Muscle of leg (tissue), 16 donors: ENCODE data around the gene SERTAD3. TPM values are rescaled to one million over a fixed set of nuclear protein-coding genes. Genes with fewer than 3 reads are reported as not detected.
"Not testable (repeated sequence)": the region's sequence is repeated elsewhere in the genome, so short reads cannot be mapped to it uniquely, and the experiment has no call there.

Experiments used
- DNase-seq: peaks from one replicate; pipeline ENCODE4 v3.0.0; 2013
- H3K27ac ChIP-seq: one replicate; pipeline ENCODE4 v1.5.1; 2013; ENCODE audit warnings: mild to moderate bottlenecking, low read length, control low read depth
- H3K27me3 ChIP-seq: one replicate; pipeline ENCODE4 v1.6.1; 2013; ENCODE audit warnings: low read length; ENCODE audit not compliant: control insufficient read depth, insufficient read depth
- H3K36me3 ChIP-seq: one replicate; pipeline ENCODE4 v1.6.1; 2013; ENCODE audit warnings: low read length; ENCODE audit not compliant: control insufficient read depth, insufficient read depth
- H3K4me1 ChIP-seq: one replicate; pipeline ENCODE4 v1.6.1; 2013; ENCODE audit warnings: low read length; ENCODE audit not compliant: control insufficient read depth, insufficient read depth
- H3K4me3 ChIP-seq: one replicate; pipeline ENCODE4 v1.5.1; 2013; ENCODE audit warnings: low read length, control low read depth
- H3K9me3 ChIP-seq: replicated peaks from 2 replicates; pipeline ENCODE4 v1.6.1; 2013; ENCODE audit warnings: low read depth, low read length; ENCODE audit not compliant: control insufficient read depth
- WGBS: methylation state at CpG from one replicate; pipeline ENCODE4 v1.1.5; 2013; ENCODE audit warnings: missing lambda C conversion rate; ENCODE audit not compliant: insufficient coverage; 5-methylcytosine and 5-hydroxymethylcytosine counted together
- long read RNA-seq, 11 donors: transcript quantifications; one replicate each; lab custom pipeline, GENCODE V29; 2026
- polyA plus RNA-seq, 8 donors: library from polyadenylated mRNA; unstranded; fragments of 120-200 nt; gene quantifications; one replicate each; pipeline versions ENCODE4 v1.2.1 to v1.2.3, GENCODE V29; 2013; ENCODE audit warnings: inconsistent platforms in 1 of 8, low replicate concordance in 1 of 8; ENCODE audit not compliant: insufficient read length in 8 of 8, insufficient read depth in 1 of 8
- total RNA-seq: library from RNA; stranded (reverse); fragments of 120-200 nt; gene quantifications from one replicate; pipeline ENCODE4 v1.2.4, GENCODE V29; 2013

SERTAD3 gene
- total RNA-seq (45.5 TPM), polyA plus RNA-seq (10 to 100 TPM; 48.9 to 66.1 (median 54.3) TPM)
- long read RNA-seq, donor 1, partial matches to known transcripts: 0 of 4 reads
- long read RNA-seq, donor 1, other reads (novel, unspliced or antisense): 0 of 4 reads
- long read RNA-seq, donor 2, partial matches to known transcripts: 0 of 1 reads
- long read RNA-seq, donor 2, other reads (novel, unspliced or antisense): 0 of 1 reads
- long read RNA-seq, donor 3, transcript SERTAD3-201 (2 exons, 1,734 nt): major isoform, 10 of 10 reads
- long read RNA-seq, donor 3, partial matches to known transcripts: 0 of 10 reads
- long read RNA-seq, donor 3, other reads (novel, unspliced or antisense): 0 of 10 reads
- long read RNA-seq, donor 4, transcript SERTAD3-201 (2 exons, 1,734 nt): major isoform, 6 of 7 reads
- long read RNA-seq, donor 4, partial matches to known transcripts: 0 of 7 reads
- long read RNA-seq, donor 4, other reads (novel, unspliced or antisense): 0 of 7 reads
- long read RNA-seq, donor 5, transcript SERTAD3-204 (2 exons, 747 nt): minor isoform, 7 of 29 reads
- long read RNA-seq, donor 5, transcript SERTAD3-201 (2 exons, 1,734 nt): major isoform, 22 of 29 reads
- long read RNA-seq, donor 5, partial matches to known transcripts: 0 of 29 reads
- long read RNA-seq, donor 5, other reads (novel, unspliced or antisense): 0 of 29 reads
- long read RNA-seq, donor 6, transcript SERTAD3-201 (2 exons, 1,734 nt): major isoform, 27 of 30 reads
- long read RNA-seq, donor 6, partial matches to known transcripts: 0 of 30 reads
- long read RNA-seq, donor 6, other reads (novel, unspliced or antisense): 0 of 30 reads
- long read RNA-seq, donor 7, transcript SERTAD3-201 (2 exons, 1,734 nt): major isoform, 18 of 22 reads
- long read RNA-seq, donor 7, partial matches to known transcripts: 0 of 22 reads
- long read RNA-seq, donor 7, other reads (novel, unspliced or antisense): 0 of 22 reads
- long read RNA-seq, donor 8, transcript SERTAD3-201 (2 exons, 1,734 nt): major isoform, 7 of 8 reads
- long read RNA-seq, donor 8, partial matches to known transcripts: 0 of 8 reads
- long read RNA-seq, donor 8, other reads (novel, unspliced or antisense): 0 of 8 reads
- long read RNA-seq, donor 9, transcript SERTAD3-201 (2 exons, 1,734 nt): major isoform, 19 of 19 reads
- long read RNA-seq, donor 9, partial matches to known transcripts: 0 of 19 reads
- long read RNA-seq, donor 9, other reads (novel, unspliced or antisense): 0 of 19 reads
- long read RNA-seq, donor 10, transcript SERTAD3-201 (2 exons, 1,734 nt): major isoform, 14 of 15 reads
- long read RNA-seq, donor 10, partial matches to known transcripts: 0 of 15 reads
- long read RNA-seq, donor 10, other reads (novel, unspliced or antisense): 0 of 15 reads
- long read RNA-seq, donor 11, transcript SERTAD3-201 (2 exons, 1,734 nt): major isoform, 5 of 7 reads
- long read RNA-seq, donor 11, partial matches to known transcripts: 0 of 7 reads
- long read RNA-seq, donor 11, other reads (novel, unspliced or antisense): 0 of 7 reads

- Histone ChIP-seq H3K4me1 (peaks cover 27% of the 10 kb centered on the region), H3K4me3 (peak within 1 kb of the TSS; percentile 100), H3K36me3 (peaks cover 42% of the 10 kb centered on the region), H3K27me3 (no peaks in the 10 kb centered on the region), H3K9me3 (no peaks in the 10 kb centered on the region), H3K27ac (peak within 1 kb of the TSS; percentile 99)
- WGBS: under 1% methylated on average over 71 of the region's 72 CpGs
- DNase-seq: peak; percentile 99
These were observed at the start of gene SERTAD3 for GRCh38 chr19:40444000-40444824. Gene SERTAD3 (minus strand): TSS chr19:40444335. CDS start chr19:40442080, 2,255 bp downstream.

- Histone ChIP-seq H3K27me3 (peaks cover 18% of the 10 kb centered on the region), H3K9me3 (no peaks in the 10 kb centered on the region), H3K36me3 (no peaks in the 10 kb centered on the region), H3K4me3 (no peak overlapping the region), H3K27ac (no peak overlapping the region), H3K4me1 (no peaks in the 10 kb centered on the region)
- DNase-seq: no peak
- WGBS: 50% methylated on average over 1 of the region's 4 CpGs
These were observed 49.6 kb upstream of the SERTAD3 start for GRCh38 chr19:40493778-40494177.

- no peak for DNase-seq
- Histone ChIP-seq H3K4me1 (no peaks in the 10 kb centered on the region), H3K36me3 (no peaks in the 10 kb centered on the region), H3K27me3 (peaks cover 32% of the 10 kb centered on the region), H3K9me3 (no peaks in the 10 kb centered on the region), H3K4me3 (no peak overlapping the region), H3K27ac (no peak overlapping the region)
- 92% methylated on average over 2 of the region's 3 CpGs for WGBS
These were observed 48.1 kb upstream of the SERTAD3 start for GRCh38 chr19:40492274-40492673.

GRCh38 chr19:40489882-40490230 lies 45.7 kb upstream of the SERTAD3 start:
- no peaks in the 10 kb centered on the region for H3K9me3 ChIP-seq
- no peak for DNase-seq
- H3K4me3 ChIP-seq: no peak overlapping the region
- H3K27ac ChIP-seq: no peak overlapping the region
- no peaks in the 10 kb centered on the region for H3K36me3 ChIP-seq
- WGBS: 62% methylated on average over 25 of the region's 25 CpGs
- peaks cover 37% of the 10 kb centered on the region for H3K27me3 ChIP-seq
- no peaks in the 10 kb centered on the region for H3K4me1 ChIP-seq

GRCh38 chr19:40486017-40486416 lies 41.9 kb upstream of the SERTAD3 start:
- Histone ChIP-seq H3K36me3 (no peaks in the 10 kb centered on the region), H3K27me3 (peaks cover 35% of the 10 kb centered on the region), H3K27ac (no peak overlapping the region), H3K9me3 (no peaks in the 10 kb centered on the region), H3K4me3 (no peak overlapping the region), H3K4me1 (no peaks in the 10 kb centered on the region)
- DNase-seq: no peak
- 59% methylated on average over 2 of the region's 3 CpGs for WGBS

- 86% methylated on average over 8 of the region's 15 CpGs for WGBS
- not testable (repeated sequence) for H3K9me3 ChIP-seq, DNase-seq, H3K27me3 ChIP-seq, H3K4me3 ChIP-seq, H3K4me1 ChIP-seq, H3K27ac ChIP-seq, H3K36me3 ChIP-seq
These were observed 31.9 kb upstream of the SERTAD3 start for GRCh38 chr19:40475878-40476644.

- H3K27me3 ChIP-seq: no peaks in the 10 kb centered on the region
- no peak overlapping the region for H3K4me3 ChIP-seq
- H3K36me3 ChIP-seq: no peaks in the 10 kb centered on the region
- no peak overlapping the region for H3K27ac ChIP-seq
- DNase-seq: no peak
- no CpG with 5 or more reads among the region's 4 CpGs for WGBS
- no peaks in the 10 kb centered on the region for H3K9me3 ChIP-seq
- H3K4me1 ChIP-seq: no peaks in the 10 kb centered on the region
These were observed 30.6 kb upstream of the SERTAD3 start for GRCh38 chr19:40474737-40475136.

GRCh38 chr19:40472516-40472915 lies 28.4 kb upstream of the SERTAD3 start:
- no peak overlapping the region for H3K27ac ChIP-seq
- H3K9me3 ChIP-seq: no peaks in the 10 kb centered on the region
- WGBS: 89% methylated on average over 8 of the region's 13 CpGs
- DNase-seq: no peak
- H3K36me3 ChIP-seq: no peaks in the 10 kb centered on the region
- no peak overlapping the region for H3K4me3 ChIP-seq
- peaks cover under 1% of the 10 kb centered on the region for H3K4me1 ChIP-seq
- H3K27me3 ChIP-seq: peaks cover 11% of the 10 kb centered on the region
